Activated CD8-positive, alpha-beta memory T cell treated with anti-CD3 and anti-CD28 coated beads, Interleukin-2, amount 10 ng/mL, durations not matched to agents 7 days and 5 days (primary cell): ENCODE results near the gene DLGAP4. TPM values are rescaled to one million over a fixed set of nuclear protein-coding genes. Genes with fewer than 3 reads are reported as not detected.

Experiments
- ATAC-seq: fragments of 150-1000 bp; cut with Tn5 transposase; one replicate; pipeline ENCODE4 v1.10.0; 2021; ENCODE audit warnings: moderate library complexity
- CTCF ChIA-PET: fragments of 350-600 bp; sonication (Branson Sonifier 250); formaldehyde crosslinking; loops from one replicate; lab custom pipeline; 2021; ENCODE audit warnings: antibody characterized with exemption; lab: Charles Lee
- DNase-seq: peaks from one replicate; pipeline ENCODE4 v3.0.0-alpha.2; 2020
- H3K27ac Mint-ChIP-seq: one replicate; pipeline ENCODE4 v1.8.0; 2021; ENCODE audit warnings: mild to moderate bottlenecking, mixed read lengths
- H3K27me3 Mint-ChIP-seq: one replicate; pipeline ENCODE4 v1.8.0; 2021; ENCODE audit warnings: mixed read lengths
- H3K36me3 Mint-ChIP-seq: one replicate; pipeline ENCODE4 v1.8.0; 2021; ENCODE audit warnings: mild to moderate bottlenecking, mixed read lengths
- H3K4me1 Mint-ChIP-seq: one replicate; pipeline ENCODE4 v1.8.0; 2021; ENCODE audit warnings: mixed read lengths
- H3K4me3 Mint-ChIP-seq: one replicate; pipeline ENCODE4 v1.8.0; 2021; ENCODE audit warnings: mild to moderate bottlenecking, moderate library complexity, mixed read lengths
- H3K9me3 Mint-ChIP-seq: one replicate; pipeline ENCODE4 v1.8.0; 2022; ENCODE audit warnings: low read depth, mixed read lengths
- total RNA-seq, 2 experiments: library from RNA; stranded (reverse); gene quantifications; one replicate each; pipeline ENCODE4 v1.2.3, GENCODE V29; 2021

Gene DLGAP4
- total RNA-seq, 2 experiments from 2014 or later: 18.8 to 19.6 TPM

DNA sequence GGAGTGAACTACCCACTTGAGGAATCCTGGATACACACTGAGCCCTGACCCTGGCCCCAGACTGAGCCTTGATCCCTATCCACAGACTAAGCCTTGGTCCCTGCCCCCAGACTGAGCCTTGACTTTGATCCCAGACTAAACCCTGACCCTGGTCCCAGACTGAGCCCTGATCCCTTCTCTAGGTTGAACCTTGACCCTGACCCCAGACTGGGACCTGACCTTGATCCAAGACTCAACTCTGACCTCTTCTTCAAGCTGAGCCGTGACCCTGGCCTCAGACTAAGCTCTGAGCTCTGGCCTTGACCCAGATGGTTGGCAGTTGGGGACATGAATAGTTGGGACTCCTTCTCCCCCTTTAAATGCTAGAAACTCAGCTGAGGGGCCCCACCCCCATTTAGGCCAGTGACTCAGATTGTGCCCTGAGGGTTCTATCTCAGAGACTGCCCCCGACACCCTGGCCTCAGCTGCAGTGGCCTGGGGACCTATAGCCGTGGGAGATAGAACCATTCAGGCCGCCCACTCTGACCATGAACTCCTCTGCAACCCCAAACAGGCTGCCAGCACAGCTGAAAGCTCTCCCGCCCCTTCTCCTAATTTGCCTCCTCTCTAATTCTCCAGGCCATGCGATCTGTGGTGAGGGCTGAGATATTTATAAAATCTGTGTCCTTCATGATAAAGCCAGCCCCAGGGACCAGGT, 84.7 kb downstream of the DLGAP4 start:
- H3K27ac Mint-ChIP-seq: no peak overlapping the region
- DNase-seq (no peak), ATAC-seq (no peak)
- no peaks in the 10 kb centered on the region for H3K36me3 Mint-ChIP-seq
- CTCF ChIA-PET: interaction anchor here (0.8 to 1.0 kb wide), 2 partner anchors 188 to 234 kb away, joined by 3 to 4 read pairs; no protein-coding TSS in a partner anchor
- H3K9me3 Mint-ChIP-seq: no peaks in the 10 kb centered on the region
- no peak overlapping the region for H3K4me3 Mint-ChIP-seq
- H3K27me3 Mint-ChIP-seq: peaks cover 18% of the 10 kb centered on the region
- H3K4me1 Mint-ChIP-seq: no peaks in the 10 kb centered on the region

DNA sequence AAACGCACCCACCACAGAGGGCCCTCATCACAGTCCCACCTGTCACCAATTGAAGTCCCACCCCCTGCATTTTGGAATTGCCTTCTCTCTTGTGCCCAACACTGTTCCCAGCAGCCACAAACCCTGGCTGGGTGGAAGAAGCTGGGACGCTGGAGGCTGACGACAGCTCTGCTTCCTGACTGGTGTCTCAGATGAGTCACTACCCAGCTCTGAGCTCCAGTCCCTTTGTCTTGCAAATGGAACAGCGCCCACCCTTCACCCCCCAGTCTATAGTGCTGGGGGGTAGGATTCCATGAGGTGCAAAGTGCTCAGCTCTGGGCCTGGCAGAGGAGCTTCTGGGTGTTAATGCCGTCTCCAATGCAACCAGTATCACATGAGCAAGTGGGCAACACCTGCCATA, 85.3 kb downstream of the DLGAP4 start:
- Mint-ChIP-seq H3K36me3 (no peaks in the 10 kb centered on the region), H3K9me3 (peaks cover 3% of the 10 kb centered on the region), H3K4me1 (no peaks in the 10 kb centered on the region), H3K27ac (no peak overlapping the region), H3K4me3 (no peak overlapping the region), H3K27me3 (peaks cover 18% of the 10 kb centered on the region)
- DNase-seq (no peak), ATAC-seq (no peak)
- CTCF ChIA-PET: interaction anchor here (0.8 to 1.0 kb wide), 2 partner anchors 189 to 234 kb away, joined by 3 to 4 read pairs; no protein-coding TSS in a partner anchor

DNA sequence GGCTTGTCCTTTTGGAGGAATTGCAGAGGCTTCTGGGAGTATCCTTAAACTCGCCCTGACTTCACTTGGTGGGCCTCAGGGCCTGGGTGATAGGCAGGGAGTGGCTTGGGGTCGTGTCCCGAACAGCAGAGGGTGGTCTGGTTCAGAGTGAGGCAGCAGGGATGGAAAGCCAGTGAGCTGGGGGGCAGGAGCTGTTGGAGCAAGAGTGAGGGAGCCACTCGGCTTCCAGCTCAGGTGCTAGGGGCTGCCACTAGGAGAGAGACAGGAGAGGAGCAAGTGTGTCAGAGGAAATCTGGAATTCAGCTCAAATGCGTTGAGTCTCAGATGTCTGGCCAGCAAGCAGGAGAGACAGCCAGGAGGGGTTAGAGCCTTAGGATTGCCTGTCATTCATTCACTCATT, 85.8 kb downstream of the DLGAP4 start:
- no peaks in the 10 kb centered on the region for H3K36me3 Mint-ChIP-seq
- CTCF ChIA-PET: no interaction called here
- H3K4me3 Mint-ChIP-seq: no peak overlapping the region
- H3K27me3 Mint-ChIP-seq: peaks cover 18% of the 10 kb centered on the region
- H3K9me3 Mint-ChIP-seq: peaks cover 4% of the 10 kb centered on the region
- H3K27ac Mint-ChIP-seq: no peak overlapping the region
- DNase-seq (no peak), ATAC-seq (no peak)
- H3K4me1 Mint-ChIP-seq: no peaks in the 10 kb centered on the region

DNA sequence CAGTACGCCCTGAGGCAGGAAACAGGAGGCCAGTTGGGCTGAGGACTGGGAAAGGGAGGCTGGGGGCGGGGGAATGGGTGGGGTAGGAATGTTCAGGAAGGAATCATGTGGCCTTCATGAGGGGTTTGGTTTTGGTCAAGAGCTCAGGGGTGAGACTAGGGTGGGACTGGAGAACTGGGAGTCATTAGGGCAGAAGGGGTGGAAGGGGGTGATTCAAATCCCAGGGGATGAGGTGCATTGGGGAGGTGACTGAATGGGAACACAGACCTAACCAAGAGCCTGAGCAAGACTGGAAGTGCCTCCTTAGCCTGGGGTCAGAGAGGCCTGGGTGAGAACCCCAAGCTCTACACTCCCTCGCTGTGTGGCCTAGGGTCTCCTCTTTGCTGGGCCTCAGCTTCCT, 86.8 kb downstream of the DLGAP4 start:
- Mint-ChIP-seq H3K27me3 (peaks cover 18% of the 10 kb centered on the region), H3K36me3 (no peaks in the 10 kb centered on the region), H3K27ac (no peak overlapping the region), H3K9me3 (peaks cover 4% of the 10 kb centered on the region), H3K4me1 (no peaks in the 10 kb centered on the region), H3K4me3 (no peak overlapping the region)
- ATAC-seq (no peak), DNase-seq (no peak)
- CTCF ChIA-PET: no interaction called here

DNA sequence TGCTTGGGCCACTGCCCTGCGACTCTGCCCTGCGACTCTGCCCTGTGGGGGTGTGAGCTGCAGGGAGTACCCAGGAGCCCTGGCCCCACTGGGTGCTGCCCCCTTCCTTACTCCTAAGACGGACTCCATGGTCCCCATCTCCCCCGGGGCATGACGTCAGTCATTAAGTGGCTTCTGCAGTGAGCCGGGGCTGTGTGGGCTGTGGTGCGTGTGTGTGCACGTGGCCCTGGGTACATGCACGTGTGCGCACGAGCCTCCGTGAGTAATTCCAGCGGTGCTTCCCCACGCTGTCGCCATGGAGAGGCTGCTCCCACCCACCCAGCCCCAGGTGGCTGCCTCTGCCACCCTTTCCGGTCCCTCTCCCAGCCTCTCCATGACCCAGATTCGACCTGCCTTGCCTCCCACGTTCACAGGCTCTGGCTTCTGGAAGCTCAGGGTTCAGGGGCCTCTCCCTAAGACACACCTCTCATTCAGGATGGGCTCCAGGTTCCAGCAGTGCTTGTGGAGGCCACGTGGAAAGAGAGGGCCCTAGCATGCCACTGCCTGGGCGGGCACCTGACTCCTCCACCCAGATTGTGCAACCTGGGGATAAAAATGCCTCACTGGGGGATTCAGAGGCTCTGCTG, 88.3 kb downstream of the DLGAP4 start:
- DNase-seq: no peak
- H3K9me3 Mint-ChIP-seq: peaks cover 4% of the 10 kb centered on the region

DNA sequence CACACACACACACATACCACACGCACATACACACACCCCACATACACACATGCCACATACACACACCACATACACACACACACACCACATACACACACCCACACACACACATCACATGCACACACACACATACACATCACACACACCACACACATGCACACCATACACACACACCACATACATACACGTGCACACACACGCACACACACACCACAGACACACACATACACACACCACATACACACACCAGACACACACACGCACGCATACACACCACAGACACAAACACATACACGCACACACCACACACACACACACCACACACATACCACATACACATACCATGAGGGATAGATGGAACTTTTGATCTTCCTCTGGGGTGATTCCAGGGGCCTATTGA, 90.2 kb downstream of the DLGAP4 start:
- no peaks in the 10 kb centered on the region for H3K36me3 Mint-ChIP-seq
- CTCF ChIA-PET: interaction anchor here (2.0 kb wide), 1 partner anchor 194 kb away, joined by 4 read pairs; no protein-coding TSS in a partner anchor
- peaks cover 23% of the 10 kb centered on the region for H3K27me3 Mint-ChIP-seq
- H3K4me1 Mint-ChIP-seq: no peaks in the 10 kb centered on the region
- ATAC-seq: no peak
- H3K27ac Mint-ChIP-seq: no peak overlapping the region
- DNase-seq: no peak
- peaks cover 4% of the 10 kb centered on the region for H3K9me3 Mint-ChIP-seq
- H3K4me3 Mint-ChIP-seq: no peak overlapping the region

More for the DNA sequence above, 88.3 kb downstream of the DLGAP4 start:
- no peak for ATAC-seq
- Mint-ChIP-seq H3K4me1 (no peaks in the 10 kb centered on the region), H3K36me3 (no peaks in the 10 kb centered on the region), H3K4me3 (no peak overlapping the region), H3K27me3 (peaks cover 15% of the 10 kb centered on the region), H3K27ac (no peak overlapping the region)
- CTCF ChIA-PET: no interaction called here

DNA sequence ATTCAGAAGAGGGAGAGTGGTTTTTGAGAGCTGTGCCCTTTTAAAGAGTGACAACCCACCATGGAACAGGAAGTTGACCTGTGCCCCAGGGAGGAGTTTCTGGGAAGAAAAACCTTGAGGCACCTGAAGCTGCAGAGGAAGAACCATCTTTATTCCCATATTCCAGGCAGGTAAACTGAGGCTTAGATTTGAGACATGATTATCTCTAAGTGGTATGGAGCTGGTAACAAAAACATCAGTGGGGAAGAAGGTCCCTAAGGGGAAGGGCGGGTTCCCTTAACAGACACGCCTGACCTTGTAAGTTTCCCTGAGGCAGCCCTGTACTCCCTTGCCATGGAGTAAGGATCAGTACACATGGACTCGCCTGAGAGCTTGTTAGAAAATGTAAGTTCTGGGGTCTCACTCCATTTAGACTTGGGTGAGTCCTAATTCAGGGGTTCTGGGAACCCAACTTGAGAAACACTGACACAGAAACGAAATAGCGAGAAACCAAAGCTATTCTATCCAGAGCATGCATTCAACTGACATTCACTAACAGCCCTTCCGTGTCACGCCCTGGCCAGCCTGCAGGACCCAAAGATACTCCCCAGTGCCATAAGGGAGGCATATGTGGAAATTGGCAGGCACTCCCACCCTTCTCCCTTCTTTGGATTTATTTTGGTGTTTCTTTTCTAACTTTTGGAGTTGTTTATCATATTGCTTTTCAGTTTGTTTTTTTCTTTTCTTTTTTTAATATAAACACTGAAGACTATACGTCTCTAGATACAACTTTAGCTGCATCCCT, 90.9 kb downstream of the DLGAP4 start:
- DNase-seq (no peak), ATAC-seq (no peak)
- no peaks in the 10 kb centered on the region for H3K4me1 Mint-ChIP-seq
- H3K27me3 Mint-ChIP-seq: peaks cover 25% of the 10 kb centered on the region
- H3K36me3 Mint-ChIP-seq: no peaks in the 10 kb centered on the region
- H3K27ac Mint-ChIP-seq: no peak overlapping the region
- CTCF ChIA-PET: interaction anchor here (2.0 kb wide), 1 partner anchor 194 kb away, joined by 4 read pairs; no protein-coding TSS in a partner anchor
- H3K4me3 Mint-ChIP-seq: no peak overlapping the region
- peaks cover 4% of the 10 kb centered on the region for H3K9me3 Mint-ChIP-seq

DNA sequence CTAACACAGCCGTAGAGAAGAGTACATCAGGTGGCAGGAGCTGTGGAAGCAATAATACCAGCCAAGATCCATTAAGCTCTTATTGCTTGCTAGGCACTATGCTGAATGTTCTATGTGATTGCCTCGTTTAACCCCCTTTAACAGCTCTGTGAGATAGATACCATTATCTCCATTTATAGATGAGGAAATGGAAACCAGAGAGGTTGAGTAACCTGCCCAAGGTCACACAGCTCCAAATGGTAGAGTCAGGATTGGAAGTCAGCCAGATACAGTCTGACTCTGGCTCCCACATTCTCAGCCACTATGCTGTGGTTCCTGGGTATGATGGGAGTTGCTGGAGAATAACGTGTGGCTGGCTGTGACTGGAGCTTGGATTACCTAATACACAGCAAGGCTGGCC, 92.4 kb downstream of the DLGAP4 start:
- Mint-ChIP-seq H3K4me1 (no peaks in the 10 kb centered on the region), H3K27me3 (peaks cover 33% of the 10 kb centered on the region)
- ATAC-seq: no peak

DNA sequence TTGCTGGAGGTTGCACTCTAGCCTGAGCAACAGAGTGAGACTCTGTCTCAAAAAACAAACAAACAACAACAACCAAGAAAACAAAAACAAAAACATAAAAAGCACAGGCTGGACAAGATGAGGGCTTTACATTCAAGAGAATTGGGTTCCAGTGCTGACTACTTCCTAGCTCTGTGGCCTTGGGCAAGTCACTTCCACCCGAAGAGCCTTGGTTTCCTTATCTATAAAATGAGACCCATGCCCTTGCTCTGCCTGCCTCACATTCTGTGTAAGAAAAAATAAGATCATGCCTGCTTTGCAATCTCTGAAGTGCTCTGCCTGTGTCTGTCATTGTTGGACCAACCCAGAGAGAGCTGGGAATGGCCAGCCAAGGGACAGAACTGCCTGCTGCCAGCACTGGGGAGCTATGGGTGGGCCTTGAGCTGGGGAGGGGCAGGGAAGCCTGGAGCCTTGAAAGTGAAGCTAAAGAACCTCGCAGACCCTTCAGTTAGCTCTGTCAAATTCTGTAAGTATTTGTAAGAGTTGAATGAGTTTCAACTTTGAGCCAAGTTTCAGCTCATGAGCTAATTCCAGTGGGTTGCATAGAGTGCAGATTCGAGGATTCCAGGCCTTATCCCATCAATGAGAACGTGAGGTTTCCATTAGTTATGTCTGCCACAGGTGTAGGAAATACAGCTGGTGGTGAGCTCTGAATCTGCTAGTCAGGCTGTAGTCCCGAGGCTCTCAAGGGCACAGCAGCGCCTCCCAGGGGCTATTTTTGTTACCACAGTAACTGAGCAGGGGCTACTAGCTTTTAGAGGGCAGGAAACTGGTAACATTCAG, 93.2 kb downstream of the DLGAP4 start:
- DNase-seq (peak; percentile 60), ATAC-seq (peak; percentile 66)
- no peaks in the 10 kb centered on the region for H3K36me3 Mint-ChIP-seq
- H3K4me1 Mint-ChIP-seq: no peaks in the 10 kb centered on the region
- peaks cover 4% of the 10 kb centered on the region for H3K9me3 Mint-ChIP-seq
- CTCF ChIA-PET: interaction anchor here (0.6 to 1.6 kb wide), 9 partner anchors 10 to 200 kb away, joined by 3 to 9 read pairs (median 3); no protein-coding TSS in a partner anchor
- H3K4me3 Mint-ChIP-seq: no peak overlapping the region
- H3K27ac Mint-ChIP-seq: no peak overlapping the region
- H3K27me3 Mint-ChIP-seq: peaks cover 33% of the 10 kb centered on the region

More for the DNA sequence above, 92.4 kb downstream of the DLGAP4 start:
- no peaks in the 10 kb centered on the region for H3K36me3 Mint-ChIP-seq
- DNase-seq: no peak
- H3K27ac Mint-ChIP-seq: no peak overlapping the region
- peaks cover 4% of the 10 kb centered on the region for H3K9me3 Mint-ChIP-seq
- H3K4me3 Mint-ChIP-seq: no peak overlapping the region
- CTCF ChIA-PET: interaction anchor here (0.6 to 2.0 kb wide), 3 partner anchors 41 to 196 kb away, joined by 3 to 9 read pairs (median 4); no protein-coding TSS in a partner anchor

DNA sequence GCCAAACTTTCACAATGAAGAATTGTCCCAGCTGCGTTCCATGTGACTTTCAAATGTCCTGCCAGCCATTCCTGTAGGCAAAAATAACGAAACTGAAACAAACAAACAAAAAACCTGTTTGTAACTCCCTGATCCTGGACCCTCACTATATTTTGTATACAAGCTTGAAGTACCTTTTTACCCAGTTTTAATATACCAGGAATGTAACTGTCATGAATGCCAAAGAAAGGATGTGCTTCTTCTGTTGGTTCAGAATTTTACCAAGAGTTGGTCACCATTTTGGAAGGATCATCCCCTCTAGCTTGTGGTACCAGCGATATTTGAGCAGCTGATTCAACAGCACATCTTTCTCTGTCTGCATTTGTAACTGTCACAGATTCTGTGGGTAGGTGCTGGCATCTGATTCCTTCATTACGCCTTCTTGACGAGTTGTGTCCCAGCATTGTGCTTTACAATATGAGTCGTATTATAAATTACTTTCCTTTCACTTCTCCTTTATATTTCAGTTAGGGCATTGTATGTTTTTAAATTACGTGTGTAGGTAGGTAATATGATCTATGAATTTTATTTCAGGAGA, 93.9 kb downstream of the DLGAP4 start:
- H3K4me3 Mint-ChIP-seq: no peak overlapping the region

DNA sequence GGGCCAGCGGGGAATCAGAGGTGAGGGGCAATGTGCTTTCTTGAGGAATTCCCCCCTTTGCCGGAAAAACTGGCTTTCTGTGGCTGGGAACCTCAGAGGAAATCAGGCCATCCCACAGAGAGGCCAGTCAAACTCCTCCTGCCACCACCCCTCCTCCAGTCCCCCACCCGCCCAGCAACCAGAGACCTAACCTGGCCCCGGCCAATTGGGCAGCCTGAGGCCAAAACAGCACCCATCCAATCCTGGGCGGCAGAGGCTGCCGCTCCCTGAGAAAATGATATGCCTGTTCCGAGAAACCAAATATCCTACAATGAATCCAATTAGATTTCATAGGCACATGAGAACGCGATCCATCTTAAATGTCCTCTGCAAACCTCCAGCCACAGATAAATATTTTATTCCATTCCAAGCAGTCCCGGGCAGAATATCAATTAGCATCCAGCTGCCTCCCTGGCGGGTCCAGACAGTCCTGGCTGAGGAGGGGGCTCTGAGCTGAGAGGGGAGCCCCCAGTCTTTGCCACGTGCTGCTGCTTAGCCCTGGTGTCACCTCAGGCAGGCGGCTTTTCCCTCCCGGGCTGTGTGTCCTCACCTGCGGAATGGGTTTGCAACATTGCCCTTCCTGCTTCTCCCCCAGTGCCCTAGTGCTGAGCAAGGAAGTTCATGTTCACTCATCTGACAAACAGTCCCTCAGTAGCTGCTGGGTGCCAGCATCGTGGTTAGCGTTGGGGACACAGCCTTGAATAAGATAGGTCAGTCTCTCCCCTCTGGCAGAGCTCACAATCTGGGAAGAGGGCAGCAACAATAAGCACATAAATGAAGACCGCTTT, 95.0 kb downstream of the DLGAP4 start:
- Mint-ChIP-seq H3K27me3 (peaks cover 33% of the 10 kb centered on the region), H3K9me3 (peaks cover 4% of the 10 kb centered on the region), H3K4me1 (no peaks in the 10 kb centered on the region), H3K4me3 (no peak overlapping the region), H3K36me3 (no peaks in the 10 kb centered on the region), H3K27ac (no peak overlapping the region)
- ATAC-seq (no peak), DNase-seq (no peak)
- CTCF ChIA-PET: no interaction called here

More for the DNA sequence above, 93.9 kb downstream of the DLGAP4 start:
- no peak for ATAC-seq
- CTCF ChIA-PET: interaction anchor here (0.9 to 1.6 kb wide), 7 partner anchors 11 to 201 kb away, joined by 3 to 9 read pairs (median 4); no protein-coding TSS in a partner anchor
- H3K9me3 Mint-ChIP-seq: peaks cover 4% of the 10 kb centered on the region
- H3K27ac Mint-ChIP-seq: no peak overlapping the region
- DNase-seq: no peak
- H3K36me3 Mint-ChIP-seq: no peaks in the 10 kb centered on the region
- peaks cover 33% of the 10 kb centered on the region for H3K27me3 Mint-ChIP-seq
- no peaks in the 10 kb centered on the region for H3K4me1 Mint-ChIP-seq

DNA sequence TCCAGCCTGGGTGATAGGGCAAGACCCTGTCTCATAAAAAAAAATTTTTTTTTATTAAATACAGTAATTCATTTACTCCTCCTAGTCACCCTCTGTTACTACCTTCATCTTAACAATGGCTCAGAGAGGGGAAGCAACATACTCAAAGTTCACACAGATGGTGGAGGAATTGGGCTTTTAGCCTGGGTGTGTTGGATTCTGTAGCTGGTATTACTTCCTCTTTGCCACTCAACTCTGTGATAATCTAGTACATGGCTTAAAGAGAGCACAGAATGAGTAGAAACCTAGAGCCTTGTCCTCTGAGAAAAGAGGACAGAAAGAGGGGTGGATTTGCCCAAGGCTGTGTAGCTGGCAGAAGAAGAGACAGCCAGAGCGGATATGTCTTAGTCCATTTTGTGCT, 96.6 kb downstream of the DLGAP4 start:
- Mint-ChIP-seq H3K4me1 (no peaks in the 10 kb centered on the region), H3K9me3 (no peaks in the 10 kb centered on the region), H3K4me3 (no peak overlapping the region), H3K36me3 (no peaks in the 10 kb centered on the region), H3K27ac (no peak overlapping the region), H3K27me3 (peaks cover 33% of the 10 kb centered on the region)
- DNase-seq (no peak), ATAC-seq (no peak)
- CTCF ChIA-PET: no interaction called here
